WTC11 (cell line): ENCODE measurements around the gene ZNF324B.

ENCODE experiments used
- ESRRA ChIP-seq: sonication (generic); formaldehyde crosslinking; IDR thresholded peaks from 2 replicates; pipeline ENCODE4 v1.8.1; 2022; ENCODE audit warnings: mild to moderate bottlenecking, missing genetic modification reagents, borderline replicate concordance
- TF ChIP-seq, protein P1 (sequence below): sonication (generic); formaldehyde crosslinking; IDR thresholded peaks from 2 replicates; pipeline ENCODE4 v1.8.1; 2022; ENCODE audit warnings: mild to moderate bottlenecking, missing genetic modification reagents, moderate library complexity, borderline replicate concordance

DNA sequence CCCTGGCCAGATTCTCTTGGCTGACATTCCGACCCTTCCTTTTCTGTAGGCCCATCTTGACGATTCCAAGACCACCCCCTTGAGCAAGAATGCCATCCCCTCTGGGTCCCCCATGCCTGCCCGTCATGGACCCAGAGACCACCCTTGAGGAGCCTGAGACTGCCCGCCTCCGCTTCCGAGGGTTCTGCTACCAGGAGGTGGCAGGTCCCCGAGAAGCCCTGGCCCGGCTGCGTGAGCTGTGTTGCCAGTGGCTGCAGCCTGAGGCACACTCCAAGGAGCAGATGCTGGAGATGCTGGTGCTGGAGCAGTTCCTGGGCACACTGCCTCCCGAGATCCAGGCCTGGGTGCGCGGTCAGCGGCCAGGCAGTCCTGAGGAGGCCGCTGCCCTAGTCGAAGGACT, 25.7 kb downstream of the ZNF324B start:
- TF ChIP-seq, protein P1, sequence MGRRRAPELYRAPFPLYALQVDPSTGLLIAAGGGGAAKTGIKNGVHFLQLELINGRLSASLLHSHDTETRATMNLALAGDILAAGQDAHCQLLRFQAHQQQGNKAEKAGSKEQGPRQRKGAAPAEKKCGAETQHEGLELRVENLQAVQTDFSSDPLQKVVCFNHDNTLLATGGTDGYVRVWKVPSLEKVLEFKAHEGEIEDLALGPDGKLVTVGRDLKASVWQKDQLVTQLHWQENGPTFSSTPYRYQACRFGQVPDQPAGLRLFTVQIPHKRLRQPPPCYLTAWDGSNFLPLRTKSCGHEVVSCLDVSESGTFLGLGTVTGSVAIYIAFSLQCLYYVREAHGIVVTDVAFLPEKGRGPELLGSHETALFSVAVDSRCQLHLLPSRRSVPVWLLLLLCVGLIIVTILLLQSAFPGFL (CRISPR knock-in tag): no peak
- TF ChIP-seq ESRRA (CRISPR knock-in tag): no peak
